Vagina (tissue), 2 donors: Measurements from ENCODE around the gene NKIRAS1.

Experiments
- POLR2A ChIP-seq, 2 donors: fragments of 450-650 bp; IDR thresholded peaks; one replicate each; pipeline ENCODE4 v1.6.1; 2017; ENCODE audit warnings: antibody characterized with exemption in 2 of 2, mild to moderate bottlenecking in 2 of 2, moderate library complexity in 2 of 2
- POLR2AphosphoS5 ChIP-seq, 2 donors: sonication (generic); formaldehyde crosslinking; IDR thresholded peaks; one replicate each; pipeline ENCODE4 v1.9.0; 2017; ENCODE audit warnings: antibody characterized with exemption in 2 of 2, mild to moderate bottlenecking in 2 of 2, low read depth in 1 of 2; ENCODE audit not compliant: insufficient read depth in 1 of 2
- TF ChIP-seq, protein P1 (sequence below), 3 experiments: fragments of 450-650 bp in 2 of 3; fragments of 200-600 bp in 1 of 3; sonication (generic) in 1 of 3; IDR thresholded peaks; one replicate each; pipeline ENCODE4 v1.5.1; 2017 to 2019; ENCODE audit warnings: antibody characterized with exemption in 3 of 3, mild to moderate bottlenecking in 2 of 3, moderate library complexity in 2 of 3

DNA sequence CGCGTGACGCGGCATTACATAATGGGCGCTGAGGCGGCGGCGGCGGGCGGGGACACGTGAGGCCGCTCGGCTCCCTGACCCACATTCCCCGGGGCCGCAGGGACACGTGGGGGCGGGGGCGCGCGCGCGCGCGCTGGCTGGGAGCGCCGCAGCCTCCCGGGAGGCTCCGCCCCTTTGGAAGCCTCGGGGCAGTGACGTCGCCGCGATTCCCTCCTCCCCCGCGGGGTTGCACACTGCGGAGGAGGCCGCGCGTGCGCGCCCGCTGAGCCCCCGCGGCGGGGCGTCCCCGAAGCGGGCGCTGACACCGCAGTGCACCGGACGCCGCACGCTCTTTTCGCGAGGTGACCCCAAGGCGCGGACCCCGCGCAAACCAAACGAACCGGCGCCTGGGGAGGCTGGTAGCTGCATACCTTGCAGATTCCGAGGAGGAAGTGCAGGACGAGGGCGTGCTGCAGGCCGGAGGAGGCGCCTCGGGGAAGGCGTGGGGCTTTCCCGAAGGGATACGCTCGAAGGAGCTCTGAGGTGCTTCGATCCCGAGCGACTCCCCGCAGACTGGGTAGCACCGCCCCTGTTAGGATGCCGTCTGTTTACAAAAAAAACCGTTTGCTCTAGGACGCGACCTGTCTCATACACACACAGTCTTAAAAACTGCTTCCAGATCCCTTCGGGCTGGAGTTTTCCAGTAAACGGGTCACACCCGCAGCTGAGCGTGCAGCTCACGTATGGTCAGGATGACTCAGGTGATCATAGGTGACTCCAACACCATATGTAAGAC lies 29.3 kb upstream of the NKIRAS1 start:
- TF ChIP-seq, protein P1, sequence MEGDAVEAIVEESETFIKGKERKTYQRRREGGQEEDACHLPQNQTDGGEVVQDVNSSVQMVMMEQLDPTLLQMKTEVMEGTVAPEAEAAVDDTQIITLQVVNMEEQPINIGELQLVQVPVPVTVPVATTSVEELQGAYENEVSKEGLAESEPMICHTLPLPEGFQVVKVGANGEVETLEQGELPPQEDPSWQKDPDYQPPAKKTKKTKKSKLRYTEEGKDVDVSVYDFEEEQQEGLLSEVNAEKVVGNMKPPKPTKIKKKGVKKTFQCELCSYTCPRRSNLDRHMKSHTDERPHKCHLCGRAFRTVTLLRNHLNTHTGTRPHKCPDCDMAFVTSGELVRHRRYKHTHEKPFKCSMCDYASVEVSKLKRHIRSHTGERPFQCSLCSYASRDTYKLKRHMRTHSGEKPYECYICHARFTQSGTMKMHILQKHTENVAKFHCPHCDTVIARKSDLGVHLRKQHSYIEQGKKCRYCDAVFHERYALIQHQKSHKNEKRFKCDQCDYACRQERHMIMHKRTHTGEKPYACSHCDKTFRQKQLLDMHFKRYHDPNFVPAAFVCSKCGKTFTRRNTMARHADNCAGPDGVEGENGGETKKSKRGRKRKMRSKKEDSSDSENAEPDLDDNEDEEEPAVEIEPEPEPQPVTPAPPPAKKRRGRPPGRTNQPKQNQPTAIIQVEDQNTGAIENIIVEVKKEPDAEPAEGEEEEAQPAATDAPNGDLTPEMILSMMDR (IDR thresholded peaks at IDR 0.05): no peak
- TF ChIP-seq POLR2A (IDR thresholded peaks at IDR 0.05) (peak in 1 of 2 donors; percentile 66), POLR2AphosphoS5 (IDR thresholded peaks at IDR 0.05; ENCODE audit: insufficient read depth in 1 of 2, low read depth in 1 of 2) (peak in 1 of 2 donors; percentile 86)
